Cerebellar nuclear complex (tissue), 1 donor: Measurements from ENCODE around the gene KRTAP10-12.

ENCODE experiments used
- DNase-seq, 2 experiments: peaks; one replicate each; lab custom pipeline; 2025; lab: John Stamatoyannopoulos, UW

KRTAP10-12 gene

GRCh38 chr21:44711327-44712202 lies 14.6 kb downstream of the KRTAP10-12 start, which contains the start of gene TSPEAR:
Gene TSPEAR (minus strand): TSS chr21:44711572. CDS start chr21:44711514, 58 bp downstream.
- no peak for DNase-seq

GRCh38 chr21:44712203-44713028 lies 15.4 kb downstream of the KRTAP10-12 start:
- DNase-seq, result no peak

GRCh38 chr21:44713130-44713529 lies 16.2 kb downstream of the KRTAP10-12 start:
- DNase-seq, result no peak

- no peak for DNase-seq
Observed at GRCh38 chr21:44713846-44714245, 16.9 kb downstream of the KRTAP10-12 start.

GRCh38 chr21:44714905-44715304 lies 17.9 kb downstream of the KRTAP10-12 start:
- no peak for DNase-seq

- no peak for DNase-seq
Observed at GRCh38 chr21:44716984-44717383, 20.0 kb downstream of the KRTAP10-12 start.

- no peak for DNase-seq
Observed at GRCh38 chr21:44718093-44718492, 21.1 kb downstream of the KRTAP10-12 start.

- DNase-seq, result no peak
Observed at GRCh38 chr21:44718571-44718970, 21.6 kb downstream of the KRTAP10-12 start.

GRCh38 chr21:44720170-44720569 lies 23.2 kb downstream of the KRTAP10-12 start:
- no peak for DNase-seq

GRCh38 chr21:44722731-44723130 lies 25.8 kb downstream of the KRTAP10-12 start:
- no peak for DNase-seq

- no peak for DNase-seq
Observed at GRCh38 chr21:44723177-44724131, 26.5 kb downstream of the KRTAP10-12 start.

GRCh38 chr21:44724196-44724595 lies 27.2 kb downstream of the KRTAP10-12 start:
- DNase-seq, result no peak

- no peak for DNase-seq
Observed at GRCh38 chr21:44724926-44725325, 28.0 kb downstream of the KRTAP10-12 start.

GRCh38 chr21:44726826-44727225 lies 29.9 kb downstream of the KRTAP10-12 start:
- no peak for DNase-seq

GRCh38 chr21:44727321-44727720 lies 30.3 kb downstream of the KRTAP10-12 start:
- DNase-seq, result no peak

GRCh38 chr21:44727757-44728156 lies 30.8 kb downstream of the KRTAP10-12 start:
- DNase-seq, result no peak

GRCh38 chr21:44728716-44729115 lies 31.7 kb downstream of the KRTAP10-12 start:
- no peak for DNase-seq

- DNase-seq, result no peak
Observed at GRCh38 chr21:44729336-44730027, 32.5 kb downstream of the KRTAP10-12 start.

- no peak for DNase-seq
Observed at GRCh38 chr21:44730028-44730395, 33.0 kb downstream of the KRTAP10-12 start.

- no peak for DNase-seq
Observed at GRCh38 chr21:44730951-44731579, 34.1 kb downstream of the KRTAP10-12 start.

GRCh38 chr21:44732263-44732662 lies 35.3 kb downstream of the KRTAP10-12 start:
- no peak for DNase-seq
